Esophagus (tissue), 2 donors: ENCODE data around the gene SDSL. TPM values are rescaled to one million over a fixed set of nuclear protein-coding genes. Genes with fewer than 3 reads are reported as not detected.

ENCODE experiments used
- H3K27ac ChIP-seq, 2 donors: one replicate each; pipeline ENCODE4 v1.5.1; 2013; ENCODE audit warnings: low read depth in 2 of 2, mild to moderate bottlenecking in 2 of 2, inconsistent platforms in 1 of 2, low read length in 1 of 2, moderate library complexity in 1 of 2
- H3K27me3 ChIP-seq, 2 donors: one replicate each; pipeline ENCODE4 v1.6.1; 2013; ENCODE audit warnings: low read length in 2 of 2, control low read depth in 1 of 2, mild to moderate bottlenecking in 1 of 2; ENCODE audit not compliant: insufficient read depth in 2 of 2, control insufficient read depth in 1 of 2
- H3K36me3 ChIP-seq, 2 donors: one replicate each; pipeline ENCODE4 v1.6.1; 2013; ENCODE audit warnings: low read length in 1 of 2; ENCODE audit not compliant: control insufficient read depth in 2 of 2, insufficient read depth in 2 of 2
- H3K4me1 ChIP-seq, 2 donors: one replicate each; pipeline ENCODE4 v1.6.1; 2013; ENCODE audit warnings: low read length in 1 of 2; ENCODE audit not compliant: control insufficient read depth in 2 of 2, insufficient read depth in 2 of 2
- H3K4me3 ChIP-seq, 2 donors: one replicate each; pipeline ENCODE4 v1.5.1; 2013; ENCODE audit warnings: low read length in 2 of 2, mild to moderate bottlenecking in 2 of 2, low read depth in 1 of 2, moderate library complexity in 1 of 2
- H3K9me3 ChIP-seq, 2 donors: one replicate each; pipeline ENCODE4 v1.6.1; 2013; ENCODE audit warnings: mild to moderate bottlenecking in 2 of 2, low read depth in 1 of 2, low read length in 1 of 2, moderate library complexity in 1 of 2; ENCODE audit not compliant: control insufficient read depth in 2 of 2, insufficient read depth in 1 of 2
- WGBS, 2 donors: extraction: QIAGEN DNeasy Blood & Tissue Kit; methylation state at CpG; one replicate each; pipeline ENCODE4 v1.1.7; 2013; 5-methylcytosine and 5-hydroxymethylcytosine counted together
- polyA plus RNA-seq, 2 donors: library from polyadenylated mRNA; stranded (reverse); fragments of 200-250 nt; gene quantifications; one replicate each; pipeline ENCODE4 v1.2.3, GENCODE V29; 2013
- donor health status: healthy with polysubstance abuse.
- donor health status: Bipolar disorder and iron deficiency.

SDSL gene
- polyA plus RNA-seq, 2 donors = 0.65 to 1.3 TPM

GRCh38 chr12:113402586-113403260 lies 19.5 kb upstream of the SDSL start:
- no peak overlapping the region for H3K4me3 ChIP-seq
- H3K27me3 ChIP-seq = no peaks in the 10 kb centered on the region
- H3K27ac ChIP-seq = no peak overlapping the region
- H3K9me3 ChIP-seq = no peaks in the 10 kb centered on the region
- 92 to 94% methylated on average over 23 of the region's 23 CpGs for WGBS, 2 donors
- no peaks in the 10 kb centered on the region for H3K36me3 ChIP-seq
- no peaks in the 10 kb centered on the region for H3K4me1 ChIP-seq

GRCh38 chr12:113403435-113404415 lies 18.5 kb upstream of the SDSL start, which contains the start of gene SDS:
Gene SDS (minus strand): TSS chr12:113403887. CDS start chr12:113399708, 4,179 bp downstream.
- no peak within 1 kb of the TSS for H3K27ac ChIP-seq
- no peak within 1 kb of the TSS for H3K4me3 ChIP-seq
- H3K4me1 ChIP-seq = no peaks in the 10 kb centered on the region
- H3K27me3 ChIP-seq = no peaks in the 10 kb centered on the region
- WGBS, 2 donors = 26 to 33% methylated on average over 14 of the region's 14 CpGs
- H3K36me3 ChIP-seq = no peaks in the 10 kb centered on the region
- no peaks in the 10 kb centered on the region for H3K9me3 ChIP-seq

GRCh38 chr12:113405694-113406093 lies 16.5 kb upstream of the SDSL start:
- no peaks in the 10 kb centered on the region for H3K9me3 ChIP-seq
- no peak overlapping the region for H3K4me3 ChIP-seq
- H3K4me1 ChIP-seq = no peaks in the 10 kb centered on the region
- H3K27ac ChIP-seq = no peak overlapping the region
- WGBS, 2 donors = 81 to 82% methylated on average over 3 of the region's 3 CpGs
- H3K36me3 ChIP-seq = no peaks in the 10 kb centered on the region
- no peaks in the 10 kb centered on the region for H3K27me3 ChIP-seq

- 68 to 74% methylated on average over 6 of the region's 6 CpGs for WGBS, 2 donors
- Histone ChIP-seq H3K4me1 (no peaks in the 10 kb centered on the region), H3K36me3 (no peaks in the 10 kb centered on the region), H3K27ac (no peak overlapping the region), H3K27me3 (no peaks in the 10 kb centered on the region), H3K4me3 (no peak overlapping the region), H3K9me3 (no peaks in the 10 kb centered on the region)
These were observed 14.1 kb upstream of the SDSL start for GRCh38 chr12:113407931-113408600.

GRCh38 chr12:113408756-113409298 lies 13.4 kb upstream of the SDSL start:
- Histone ChIP-seq H3K27me3 (no peaks in the 10 kb centered on the region), H3K36me3 (no peaks in the 10 kb centered on the region)
- 88 to 90% methylated on average over 11 of the region's 11 CpGs for WGBS, 2 donors

GRCh38 chr12:113409462-113410124 lies 12.6 kb upstream of the SDSL start:
- no peaks in the 10 kb centered on the region for H3K9me3 ChIP-seq
- no peaks in the 10 kb centered on the region for H3K4me1 ChIP-seq
- H3K4me3 ChIP-seq = no peak overlapping the region
- H3K27ac ChIP-seq = no peak overlapping the region
- no peaks in the 10 kb centered on the region for H3K27me3 ChIP-seq
- WGBS, 2 donors = 54 to 59% methylated on average over 9 of the region's 9 CpGs
- no peaks in the 10 kb centered on the region for H3K36me3 ChIP-seq

More at GRCh38 chr12:113408756-113409298, 13.4 kb upstream of the SDSL start:
- Histone ChIP-seq H3K4me1 (no peaks in the 10 kb centered on the region), H3K27ac (no peak overlapping the region), H3K9me3 (no peaks in the 10 kb centered on the region), H3K4me3 (no peak overlapping the region)

- Histone ChIP-seq H3K27me3 (no peaks in the 10 kb centered on the region), H3K9me3 (no peaks in the 10 kb centered on the region), H3K27ac (no peak overlapping the region), H3K4me1 (no peaks in the 10 kb centered on the region), H3K4me3 (no peak overlapping the region), H3K36me3 (no peaks in the 10 kb centered on the region)
- WGBS, 2 donors = 58 to 61% methylated on average over 11 of the region's 11 CpGs
These were observed 8.7 kb upstream of the SDSL start for GRCh38 chr12:113413488-113413939.

- no peaks in the 10 kb centered on the region for H3K27me3 ChIP-seq
- H3K4me3 ChIP-seq = no peak overlapping the region
- no peaks in the 10 kb centered on the region for H3K9me3 ChIP-seq
- H3K4me1 ChIP-seq = no peaks in the 10 kb centered on the region
- no peak overlapping the region for H3K27ac ChIP-seq
- WGBS, 2 donors = 84 to 93% methylated on average over 9 of the region's 9 CpGs
- no peaks in the 10 kb centered on the region for H3K36me3 ChIP-seq
These were observed 7.6 kb upstream of the SDSL start for GRCh38 chr12:113414519-113415038.
